IPS-18a (cell line): ENCODE results near the gene USP13.

ENCODE experiments used
- H3K27ac ChIP-seq: one replicate; pipeline ENCODE4 v1.5.1; 2013; ENCODE audit warnings: low read length
- H3K27me3 ChIP-seq: one replicate; pipeline ENCODE4 v1.6.1; 2013; ENCODE audit warnings: mild to moderate bottlenecking, low read length; ENCODE audit not compliant: control insufficient read depth, insufficient read depth
- H3K36me3 ChIP-seq: one replicate; pipeline ENCODE4 v1.6.1; 2013; ENCODE audit warnings: low read depth, low read length; ENCODE audit not compliant: control insufficient read depth
- H3K4me1 ChIP-seq: one replicate; pipeline ENCODE4 v1.6.1; 2013; ENCODE audit warnings: low read depth, low read length; ENCODE audit not compliant: control insufficient read depth
- H3K4me3 ChIP-seq: one replicate; pipeline ENCODE4 v1.5.1; 2013; ENCODE audit warnings: low read length
- H3K9ac ChIP-seq: one replicate; pipeline ENCODE4 v1.6.1; 2013; ENCODE audit warnings: mild to moderate bottlenecking, low read length, moderate library complexity
- H3K9me3 ChIP-seq: one replicate; pipeline ENCODE4 v1.6.1; 2013; ENCODE audit warnings: low read depth, low read length; ENCODE audit not compliant: control insufficient read depth

Gene USP13

GRCh38 chr3:179809639-179810038 is 156.8 kb downstream of the USP13 start:
- H3K36me3 ChIP-seq, result no peaks in the 10 kb centered on the region
- no peak overlapping the region for H3K27ac ChIP-seq
- no peaks in the 10 kb centered on the region for H3K27me3 ChIP-seq
- no peak overlapping the region for H3K9ac ChIP-seq
- no peaks in the 10 kb centered on the region for H3K9me3 ChIP-seq
- no peaks in the 10 kb centered on the region for H3K4me1 ChIP-seq
- no peak overlapping the region for H3K4me3 ChIP-seq

GRCh38 chr3:179811321-179812095 is 158.7 kb downstream of the USP13 start:
- no peak overlapping the region for H3K27ac ChIP-seq
- no peaks in the 10 kb centered on the region for H3K27me3 ChIP-seq
- H3K4me1 ChIP-seq, result no peaks in the 10 kb centered on the region

GRCh38 chr3:179812096-179812382 is 159.2 kb downstream of the USP13 start:
- Histone ChIP-seq H3K4me1 (no peaks in the 10 kb centered on the region), H3K36me3 (no peaks in the 10 kb centered on the region), H3K27ac (no peak overlapping the region), H3K27me3 (no peaks in the 10 kb centered on the region), H3K9ac (no peak overlapping the region), H3K9me3 (no peaks in the 10 kb centered on the region), H3K4me3 (no peak overlapping the region)

More at GRCh38 chr3:179811321-179812095, 158.7 kb downstream of the USP13 start:
- H3K9ac ChIP-seq, result no peak overlapping the region
- H3K4me3 ChIP-seq, result no peak overlapping the region
- no peaks in the 10 kb centered on the region for H3K9me3 ChIP-seq
- no peaks in the 10 kb centered on the region for H3K36me3 ChIP-seq

- Histone ChIP-seq H3K9ac (no peak overlapping the region), H3K9me3 (no peaks in the 10 kb centered on the region), H3K4me3 (no peak overlapping the region), H3K27me3 (no peaks in the 10 kb centered on the region), H3K36me3 (no peaks in the 10 kb centered on the region), H3K4me1 (no peaks in the 10 kb centered on the region), H3K27ac (no peak overlapping the region)
These were observed 166.5 kb downstream of the USP13 start for GRCh38 chr3:179819379-179819778.

GRCh38 chr3:179822296-179822695 is 169.5 kb downstream of the USP13 start:
- H3K36me3 ChIP-seq, result no peaks in the 10 kb centered on the region
- no peak overlapping the region for H3K9ac ChIP-seq

GRCh38 chr3:179825527-179826246 is 172.8 kb downstream of the USP13 start:
- no peaks in the 10 kb centered on the region for H3K27me3 ChIP-seq
- H3K36me3 ChIP-seq, result no peaks in the 10 kb centered on the region
- H3K9me3 ChIP-seq, result no peaks in the 10 kb centered on the region
- peaks cover 24% of the 10 kb centered on the region for H3K4me1 ChIP-seq
- H3K4me3 ChIP-seq, result no peak overlapping the region
- no peak overlapping the region for H3K27ac ChIP-seq
- no peak overlapping the region for H3K9ac ChIP-seq

More at GRCh38 chr3:179822296-179822695, 169.5 kb downstream of the USP13 start:
- Histone ChIP-seq H3K4me3 (no peak overlapping the region), H3K9me3 (no peaks in the 10 kb centered on the region), H3K27ac (no peak overlapping the region), H3K27me3 (no peaks in the 10 kb centered on the region), H3K4me1 (peaks cover 20% of the 10 kb centered on the region)

GRCh38 chr3:179826247-179826637 is 173.4 kb downstream of the USP13 start:
- Histone ChIP-seq H3K27ac (no peak overlapping the region), H3K9ac (no peak overlapping the region), H3K36me3 (no peaks in the 10 kb centered on the region), H3K4me1 (peaks cover 24% of the 10 kb centered on the region), H3K9me3 (no peaks in the 10 kb centered on the region), H3K27me3 (no peaks in the 10 kb centered on the region), H3K4me3 (no peak overlapping the region)

- Histone ChIP-seq H3K27me3 (no peaks in the 10 kb centered on the region), H3K9ac (no peak overlapping the region), H3K36me3 (no peaks in the 10 kb centered on the region), H3K4me1 (peaks cover 24% of the 10 kb centered on the region), H3K9me3 (no peaks in the 10 kb centered on the region), H3K27ac (no peak overlapping the region), H3K4me3 (no peak overlapping the region)
These were observed 175.9 kb downstream of the USP13 start for GRCh38 chr3:179828738-179829137.

GRCh38 chr3:179829401-179829800 is 176.6 kb downstream of the USP13 start:
- Histone ChIP-seq H3K9ac (no peak overlapping the region), H3K36me3 (no peaks in the 10 kb centered on the region), H3K27me3 (no peaks in the 10 kb centered on the region), H3K4me1 (peaks cover 24% of the 10 kb centered on the region), H3K4me3 (no peak overlapping the region), H3K9me3 (no peaks in the 10 kb centered on the region), H3K27ac (no peak overlapping the region)

GRCh38 chr3:179832333-179832854 is 179.6 kb downstream of the USP13 start:
- H3K4me1 ChIP-seq, result peaks cover 4% of the 10 kb centered on the region
- H3K4me3 ChIP-seq, result no peak overlapping the region
- no peaks in the 10 kb centered on the region for H3K36me3 ChIP-seq
- no peak overlapping the region for H3K27ac ChIP-seq
- H3K9me3 ChIP-seq, result no peaks in the 10 kb centered on the region
- no peak overlapping the region for H3K9ac ChIP-seq
- no peaks in the 10 kb centered on the region for H3K27me3 ChIP-seq

- peaks cover 4% of the 10 kb centered on the region for H3K4me1 ChIP-seq
- no peak overlapping the region for H3K9ac ChIP-seq
- H3K27me3 ChIP-seq, result no peaks in the 10 kb centered on the region
- no peaks in the 10 kb centered on the region for H3K36me3 ChIP-seq
- no peaks in the 10 kb centered on the region for H3K9me3 ChIP-seq
- no peak overlapping the region for H3K27ac ChIP-seq
- H3K4me3 ChIP-seq, result no peak overlapping the region
These were observed 180.5 kb downstream of the USP13 start for GRCh38 chr3:179833294-179833693.

GRCh38 chr3:179837374-179837773 is 184.5 kb downstream of the USP13 start:
- Histone ChIP-seq H3K4me1 (no peaks in the 10 kb centered on the region), H3K27ac (no peak overlapping the region), H3K9me3 (no peaks in the 10 kb centered on the region)

More at GRCh38 chr3:179837374-179837773, 184.5 kb downstream of the USP13 start:
- Histone ChIP-seq H3K36me3 (no peaks in the 10 kb centered on the region), H3K4me3 (no peak overlapping the region), H3K27me3 (no peaks in the 10 kb centered on the region), H3K9ac (no peak overlapping the region)
